SU-DHL-6 (cell line): ENCODE measurements around the gene AQP5.

Experiments
- H2AFZ ChIP-seq: fragments of 200-600 bp; sonication (generic); 2 replicates; pipeline ENCODE4 v1.6.1; 2014; ENCODE audit warnings: low read depth, mild to moderate bottlenecking, moderate library complexity, mixed read lengths, antibody characterized with exemption, low read length; ENCODE audit not compliant: severe bottlenecking
- H3F3A ChIP-seq: fragments of 200-600 bp; shearing (Covaris generic); 2 replicates; pipeline ENCODE4 v1.6.0; 2016; ENCODE audit warnings: antibody characterized with exemption, mild to moderate bottlenecking; ENCODE audit not compliant: insufficient read depth
- H3K27ac ChIP-seq: fragments of 200-600 bp; sonication (generic); 2 replicates; pipeline ENCODE4 v1.5.1; 2016; ENCODE audit warnings: low read depth, mild to moderate bottlenecking, low read length, moderate library complexity, mixed read lengths
- H3K27me3 ChIP-seq: fragments of 200-600 bp; sonication (generic), shearing (Covaris generic); 2 replicates; pipeline ENCODE4 v1.6.0; 2014; ENCODE audit warnings: mild to moderate bottlenecking, low read length
- H3K36me3 ChIP-seq: fragments of 200-600 bp; sonication (generic); 2 replicates; pipeline ENCODE4 v1.6.1; 2014; ENCODE audit warnings: mild to moderate bottlenecking, low read length, mixed read lengths
- H3K4me2 ChIP-seq: fragments of 300-600, 200-600 bp; shearing (Covaris generic), sonication (generic); 2 replicates; pipeline ENCODE4 v1.6.0; 2014; ENCODE audit warnings: low read length, low read depth, mild to moderate bottlenecking; ENCODE audit not compliant: poor library complexity, severe bottlenecking
- H3K4me3 ChIP-seq: fragments of 200-600 bp; sonication (generic); 2 replicates; pipeline ENCODE4 v1.5.1; 2014; ENCODE audit warnings: antibody characterized with exemption, low read length, mild to moderate bottlenecking, mixed read lengths; ENCODE audit not compliant: insufficient read depth, poor library complexity, severe bottlenecking
- H3K79me2 ChIP-seq: fragments of 200-600 bp; sonication (generic); 2 replicates; pipeline ENCODE4 v1.6.1; 2014; ENCODE audit warnings: mild to moderate bottlenecking, low read length, moderate library complexity; ENCODE audit not compliant: insufficient read depth
- H3K9ac ChIP-seq: fragments of 200-600 bp; sonication (generic); 2 replicates; pipeline ENCODE4 v1.7.0; 2014; ENCODE audit warnings: mild to moderate bottlenecking, low read length
- H3K9me2 ChIP-seq: fragments of 200-600 bp; sonication (generic); replicated peaks from 2 replicates; pipeline ENCODE4 v1.6.1; 2014; ENCODE audit warnings: low read length; ENCODE audit not compliant: insufficient read depth
- H3K9me3 ChIP-seq: fragments of 200-600 bp; sonication (generic); 2 replicates; pipeline ENCODE4 v1.6.1; 2014; ENCODE audit warnings: low read length, mixed read lengths; ENCODE audit not compliant: insufficient read depth
- H4K20me1 ChIP-seq: fragments of 200-600 bp; sonication (generic); 2 replicates; pipeline ENCODE4 v1.6.1; 2014; ENCODE audit warnings: low read depth, mild to moderate bottlenecking, antibody characterized with exemption, low read length, moderate library complexity, mixed read lengths
- EZH2phosphoT487 ChIP-seq: fragments of 200-600 bp; sonication (generic), shearing (Covaris generic); conservative IDR thresholded peaks from 2 replicates; pipeline ENCODE4 v1.6.1; 2018; ENCODE audit warnings: mild to moderate bottlenecking, antibody characterized with exemption, low read length, moderate library complexity, mixed read lengths
- TF ChIP-seq, protein P1 (sequence below): fragments of 200-600 bp; sonication (generic); IDR thresholded peaks from one replicate; pipeline ENCODE4 v1.5.1; 2017; ENCODE audit warnings: antibody characterized with exemption, mild to moderate bottlenecking, low read length, moderate library complexity; ENCODE audit not compliant: insufficient read depth, poor library complexity, severe bottlenecking

The AQP5 gene

DNA sequence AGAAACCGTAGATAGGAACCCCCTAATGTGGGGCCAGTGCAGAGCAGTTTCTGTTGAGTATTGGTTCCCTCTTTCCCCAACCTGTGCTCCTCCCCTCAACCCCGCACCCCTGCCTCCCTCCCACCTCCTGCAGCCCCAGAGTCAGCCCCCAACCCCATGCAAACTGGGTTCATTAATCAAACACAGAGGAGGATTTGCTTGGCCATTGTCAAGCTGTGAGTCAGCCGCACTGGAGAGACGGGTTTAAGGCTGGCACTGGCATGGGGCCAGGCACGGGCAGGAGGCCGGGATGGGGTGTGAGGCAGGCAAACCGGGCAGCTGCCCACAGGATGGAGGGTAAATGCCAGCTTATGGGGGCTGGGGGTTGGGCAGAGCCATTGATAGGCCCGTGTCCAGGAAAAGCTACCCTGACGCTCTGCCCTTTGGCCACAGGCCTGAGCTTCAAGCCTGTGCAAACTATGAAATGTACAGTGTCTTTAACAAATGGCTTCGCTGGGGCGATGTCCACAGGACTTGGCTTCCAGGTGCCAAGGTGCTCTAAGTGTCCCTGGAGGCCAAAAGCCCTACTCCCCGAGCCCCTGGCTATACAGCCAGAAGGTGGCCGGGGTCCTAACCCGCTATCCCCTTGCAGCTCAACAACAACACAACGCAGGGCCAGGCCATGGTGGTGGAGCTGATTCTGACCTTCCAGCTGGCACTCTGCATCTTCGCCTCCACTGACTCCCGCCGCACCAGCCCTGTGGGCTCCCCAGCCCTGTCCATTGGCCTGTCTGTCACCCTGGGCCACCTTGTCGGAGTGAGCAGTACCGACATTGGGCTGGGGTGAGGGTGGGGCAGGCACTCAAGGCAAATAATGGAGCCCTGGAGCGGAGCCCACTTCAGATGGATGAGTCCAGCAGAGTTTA lies 1.4 kb downstream of the AQP5 start:
- TF ChIP-seq EZH2phosphoT487, result no peak
- TF ChIP-seq, protein P1, sequence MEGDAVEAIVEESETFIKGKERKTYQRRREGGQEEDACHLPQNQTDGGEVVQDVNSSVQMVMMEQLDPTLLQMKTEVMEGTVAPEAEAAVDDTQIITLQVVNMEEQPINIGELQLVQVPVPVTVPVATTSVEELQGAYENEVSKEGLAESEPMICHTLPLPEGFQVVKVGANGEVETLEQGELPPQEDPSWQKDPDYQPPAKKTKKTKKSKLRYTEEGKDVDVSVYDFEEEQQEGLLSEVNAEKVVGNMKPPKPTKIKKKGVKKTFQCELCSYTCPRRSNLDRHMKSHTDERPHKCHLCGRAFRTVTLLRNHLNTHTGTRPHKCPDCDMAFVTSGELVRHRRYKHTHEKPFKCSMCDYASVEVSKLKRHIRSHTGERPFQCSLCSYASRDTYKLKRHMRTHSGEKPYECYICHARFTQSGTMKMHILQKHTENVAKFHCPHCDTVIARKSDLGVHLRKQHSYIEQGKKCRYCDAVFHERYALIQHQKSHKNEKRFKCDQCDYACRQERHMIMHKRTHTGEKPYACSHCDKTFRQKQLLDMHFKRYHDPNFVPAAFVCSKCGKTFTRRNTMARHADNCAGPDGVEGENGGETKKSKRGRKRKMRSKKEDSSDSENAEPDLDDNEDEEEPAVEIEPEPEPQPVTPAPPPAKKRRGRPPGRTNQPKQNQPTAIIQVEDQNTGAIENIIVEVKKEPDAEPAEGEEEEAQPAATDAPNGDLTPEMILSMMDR, result no peak
- no peaks in the 10 kb centered on the region for H3F3A ChIP-seq
- H3K27me3 ChIP-seq, result no peaks in the 10 kb centered on the region
- H3K36me3 ChIP-seq, result no peaks in the 10 kb centered on the region
- H3K9ac ChIP-seq, result no peak overlapping the region
- H3K4me2 ChIP-seq, result no peak overlapping the region
- no peak overlapping the region for H3K27ac ChIP-seq
- H2AFZ ChIP-seq, result no peak overlapping the region
- no peak overlapping the region for H3K4me3 ChIP-seq
- no peaks in the 10 kb centered on the region for H3K9me2 ChIP-seq
- no peaks in the 10 kb centered on the region for H3K9me3 ChIP-seq
- no peaks in the 10 kb centered on the region for H3K79me2 ChIP-seq
- H4K20me1 ChIP-seq, result no peaks in the 10 kb centered on the region

DNA sequence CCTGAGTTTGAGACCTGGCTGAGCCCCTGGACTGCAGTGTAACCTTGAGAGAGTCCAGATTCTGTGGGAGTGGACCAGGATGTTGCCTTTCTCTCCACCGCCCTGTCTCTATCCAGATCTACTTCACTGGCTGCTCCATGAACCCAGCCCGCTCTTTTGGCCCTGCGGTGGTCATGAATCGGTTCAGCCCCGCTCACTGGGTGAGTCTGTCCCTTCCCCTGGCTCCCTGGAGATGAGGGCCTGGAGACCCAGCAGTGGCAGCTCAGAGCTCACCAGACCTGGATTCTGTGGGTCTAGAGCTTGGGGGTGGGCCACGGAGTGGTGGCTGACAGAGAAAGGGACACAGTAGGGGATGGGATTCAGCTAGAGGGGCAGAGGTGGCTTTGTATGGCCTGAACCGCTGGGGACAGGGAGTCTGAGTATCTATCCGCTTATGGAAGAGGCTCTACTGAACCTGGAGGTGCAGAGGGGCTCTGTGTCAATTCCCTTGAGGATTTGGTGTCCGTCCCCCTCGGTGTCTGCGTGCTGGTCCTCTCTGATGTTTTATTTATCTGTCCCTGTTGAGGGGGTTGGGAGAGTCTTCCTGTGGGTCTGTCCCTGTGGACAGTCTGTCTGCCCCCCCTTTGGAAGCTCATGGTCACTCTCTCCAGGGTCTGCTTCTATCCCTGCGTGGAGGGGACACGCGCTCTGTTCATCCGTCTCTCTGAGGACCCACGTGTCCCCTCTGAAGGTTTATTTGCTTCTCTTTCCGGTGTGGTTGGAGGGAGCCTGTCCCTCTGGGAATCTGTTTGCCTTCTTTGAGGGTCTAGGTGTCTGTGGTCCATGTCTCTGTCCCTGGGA lies 2.5 kb downstream of the AQP5 start:
- TF ChIP-seq, protein P1, result no peak
- no peak for TF ChIP-seq EZH2phosphoT487
- H3K27me3 ChIP-seq, result no peaks in the 10 kb centered on the region
- no peaks in the 10 kb centered on the region for H4K20me1 ChIP-seq
- H3K4me2 ChIP-seq, result no peak overlapping the region
- H3K9me3 ChIP-seq, result no peaks in the 10 kb centered on the region
- H3K79me2 ChIP-seq, result no peaks in the 10 kb centered on the region
- H3K9me2 ChIP-seq, result no peaks in the 10 kb centered on the region
- H2AFZ ChIP-seq, result no peak overlapping the region
- H3F3A ChIP-seq, result no peaks in the 10 kb centered on the region
- no peaks in the 10 kb centered on the region for H3K36me3 ChIP-seq
- no peak overlapping the region for H3K27ac ChIP-seq
- H3K9ac ChIP-seq, result no peak overlapping the region
- H3K4me3 ChIP-seq, result no peak overlapping the region

DNA sequence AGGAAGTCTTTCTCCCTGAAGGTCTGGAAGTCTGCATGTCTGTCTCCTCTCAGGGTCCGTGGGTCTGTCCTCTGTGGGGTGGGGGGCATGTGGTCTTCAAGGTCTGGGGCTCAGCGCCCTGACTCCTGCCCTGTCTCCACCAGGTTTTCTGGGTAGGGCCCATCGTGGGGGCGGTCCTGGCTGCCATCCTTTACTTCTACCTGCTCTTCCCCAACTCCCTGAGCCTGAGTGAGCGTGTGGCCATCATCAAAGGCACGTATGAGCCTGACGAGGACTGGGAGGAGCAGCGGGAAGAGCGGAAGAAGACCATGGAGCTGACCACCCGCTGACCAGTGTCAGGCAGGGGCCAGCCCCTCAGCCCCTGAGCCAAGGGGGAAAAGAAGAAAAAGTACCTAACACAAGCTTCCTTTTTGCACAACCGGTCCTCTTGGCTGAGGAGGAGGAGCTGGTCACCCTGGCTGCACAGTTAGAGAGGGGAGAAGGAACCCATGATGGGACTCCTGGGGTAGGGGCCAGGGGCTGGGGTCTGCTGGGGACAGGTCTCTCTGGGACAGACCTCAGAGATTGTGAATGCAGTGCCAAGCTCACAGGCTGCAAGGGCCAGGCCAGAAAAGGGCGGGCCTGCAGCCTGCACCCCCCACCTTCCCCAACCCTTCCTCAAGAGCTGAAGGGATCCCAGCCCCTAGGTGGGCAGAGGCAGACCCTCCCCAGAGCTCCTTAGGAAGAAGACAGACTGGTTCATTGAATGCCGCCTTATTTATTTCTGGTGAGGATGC lies 3.4 kb downstream of the AQP5 start:
- H3K79me2 ChIP-seq, result no peaks in the 10 kb centered on the region

More for the DNA sequence above, 3.4 kb downstream of the AQP5 start:
- Histone ChIP-seq H3K9me3 (no peaks in the 10 kb centered on the region), H3K9me2 (no peaks in the 10 kb centered on the region), H3K36me3 (no peaks in the 10 kb centered on the region), H4K20me1 (no peaks in the 10 kb centered on the region), H3K4me3 (no peak overlapping the region), H3F3A (no peaks in the 10 kb centered on the region), H3K4me2 (no peak overlapping the region), H3K27me3 (no peaks in the 10 kb centered on the region), H2AFZ (no peak overlapping the region), H3K27ac (no peak overlapping the region), H3K9ac (no peak overlapping the region)
- TF ChIP-seq, protein P1, result no peak
- TF ChIP-seq EZH2phosphoT487, result no peak
